Testis (tissue), 2 donors: ENCODE data around the gene S100A5.

Experiments
- POLR2A ChIP-seq: fragments of 450-650 bp; IDR thresholded peaks from one replicate; pipeline ENCODE4 v1.6.1; 2017; ENCODE audit warnings: antibody characterized with exemption, mild to moderate bottlenecking, moderate library complexity
- TF ChIP-seq, protein P1 (sequence below), 3 experiments: fragments of 450-650 bp in 2 of 3; fragments of 200-600 bp in 1 of 3; sonication (generic) in 1 of 3; IDR thresholded peaks; one replicate each; pipeline ENCODE4 v1.5.1; 2016 to 2019; ENCODE audit warnings: antibody characterized with exemption in 3 of 3, mild to moderate bottlenecking in 2 of 3, moderate library complexity in 1 of 3

GRCh38 chr1:153515504-153516394 is 25.0 kb downstream of the S100A5 start:
- TF ChIP-seq, protein P1, sequence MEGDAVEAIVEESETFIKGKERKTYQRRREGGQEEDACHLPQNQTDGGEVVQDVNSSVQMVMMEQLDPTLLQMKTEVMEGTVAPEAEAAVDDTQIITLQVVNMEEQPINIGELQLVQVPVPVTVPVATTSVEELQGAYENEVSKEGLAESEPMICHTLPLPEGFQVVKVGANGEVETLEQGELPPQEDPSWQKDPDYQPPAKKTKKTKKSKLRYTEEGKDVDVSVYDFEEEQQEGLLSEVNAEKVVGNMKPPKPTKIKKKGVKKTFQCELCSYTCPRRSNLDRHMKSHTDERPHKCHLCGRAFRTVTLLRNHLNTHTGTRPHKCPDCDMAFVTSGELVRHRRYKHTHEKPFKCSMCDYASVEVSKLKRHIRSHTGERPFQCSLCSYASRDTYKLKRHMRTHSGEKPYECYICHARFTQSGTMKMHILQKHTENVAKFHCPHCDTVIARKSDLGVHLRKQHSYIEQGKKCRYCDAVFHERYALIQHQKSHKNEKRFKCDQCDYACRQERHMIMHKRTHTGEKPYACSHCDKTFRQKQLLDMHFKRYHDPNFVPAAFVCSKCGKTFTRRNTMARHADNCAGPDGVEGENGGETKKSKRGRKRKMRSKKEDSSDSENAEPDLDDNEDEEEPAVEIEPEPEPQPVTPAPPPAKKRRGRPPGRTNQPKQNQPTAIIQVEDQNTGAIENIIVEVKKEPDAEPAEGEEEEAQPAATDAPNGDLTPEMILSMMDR (IDR thresholded peaks at IDR 0.05): no peak
- TF ChIP-seq POLR2A: no peak
